ENCODE measurements around the gene C6orf136.

The C6orf136 gene

GRCh38 chr6:30678964-30679726 lies 32.2 kb downstream of the C6orf136 start:
- peak; percentile 89 for TF ChIP-seq CTCF (IDR thresholded peaks at IDR 0.05)

- no peak for TF ChIP-seq CTCF (IDR thresholded peaks at IDR 0.05)
These were observed 33.0 kb downstream of the C6orf136 start for GRCh38 chr6:30679765-30680535.

- TF ChIP-seq CTCF (IDR thresholded peaks at IDR 0.05) = no peak
These were observed 34.8 kb downstream of the C6orf136 start for GRCh38 chr6:30681766-30682142.

GRCh38 chr6:30682143-30683117 lies 35.5 kb downstream of the C6orf136 start:
- TF ChIP-seq CTCF (IDR thresholded peaks at IDR 0.05) = no peak

- no peak for TF ChIP-seq CTCF (IDR thresholded peaks at IDR 0.05)
These were observed 36.4 kb downstream of the C6orf136 start for GRCh38 chr6:30683183-30683979.

GRCh38 chr6:30683980-30684338 lies 37.0 kb downstream of the C6orf136 start:
- no peak for TF ChIP-seq CTCF (IDR thresholded peaks at IDR 0.05)
